ENCODE data around the gene DDA1. TPM values are rescaled to one million over a fixed set of nuclear protein-coding genes. Genes with fewer than 3 reads are reported as not detected.
A peak's percentile ranks its signal among the peaks of the same experiment; 100 is the strongest.
"Not testable (repeated sequence)": the region's sequence is repeated elsewhere in the genome, so short reads cannot be mapped to it uniquely, and the experiment has no call there.

The DDA1 gene
- total RNA-seq, 1 donor from 2014 or later = 32.2 TPM

DNA sequence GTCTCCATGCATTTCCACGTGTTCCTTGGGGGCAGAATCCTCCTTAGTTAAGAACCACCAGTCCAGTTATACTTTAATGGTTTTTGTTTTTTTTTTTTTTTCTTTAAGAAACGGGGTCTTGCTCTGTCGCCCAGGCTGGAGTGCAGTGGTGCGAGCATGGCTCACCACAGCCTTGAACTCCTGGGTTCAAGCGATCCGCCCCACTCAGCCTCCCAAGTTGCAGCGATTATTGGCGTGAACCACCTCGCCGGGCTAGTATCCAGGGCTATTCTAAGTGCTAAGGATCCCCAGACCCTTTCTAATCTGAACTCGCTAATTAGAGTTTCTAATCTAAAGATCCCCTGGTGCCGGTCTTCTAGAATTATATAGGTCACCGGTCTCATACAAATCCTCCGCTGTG, 15.8 kb upstream of the DDA1 start:
- H3K4me3 ChIP-seq = no peak overlapping the region
- H3K27ac ChIP-seq = no peak overlapping the region
- ATAC-seq (no peak), DNase-seq (no peak)
- H3K9me3 ChIP-seq = no peaks in the 10 kb centered on the region
- H3K36me3 ChIP-seq = peaks cover 8% of the 10 kb centered on the region
- TF ChIP-seq CTCF (IDR thresholded peaks at IDR 0.05) = no peak
- intact Hi-C loops (cut with DNase I) = no loop called here
- no peaks in the 10 kb centered on the region for H3K27me3 ChIP-seq (ENCODE audit: low read depth)
- H3K4me1 ChIP-seq = peaks cover 12% of the 10 kb centered on the region

- no peak overlapping the region for H3K27ac ChIP-seq
- DNase-seq (peak; percentile 62), ATAC-seq (peak; percentile 34 to 42)
- no peak overlapping the region for H3K4me3 ChIP-seq
- no peaks in the 10 kb centered on the region for H3K27me3 ChIP-seq (ENCODE audit: low read depth)
- H3K36me3 ChIP-seq = peaks cover 8% of the 10 kb centered on the region
- H3K4me1 ChIP-seq = peaks cover 12% of the 10 kb centered on the region
- no peaks in the 10 kb centered on the region for H3K9me3 ChIP-seq
- no peak for TF ChIP-seq CTCF (IDR thresholded peaks at IDR 0.05)
- intact Hi-C loops (cut with DNase I) = no loop called here
Observed at GRCh38 chr19:17294051-17294891, 15.1 kb upstream of the DDA1 start.

- H3K4me3 ChIP-seq; H3K36me3 ChIP-seq; DNase-seq; ATAC-seq; H3K27ac ChIP-seq; H3K27me3 ChIP-seq (ENCODE audit: low read depth); H3K9me3 ChIP-seq; intact Hi-C loops (cut with DNase I): not testable (repeated sequence)
- peaks cover 12% of the 10 kb centered on the region for H3K4me1 ChIP-seq
Observed at GRCh38 chr19:17295551-17295950, 13.8 kb upstream of the DDA1 start.

GRCh38 chr19:17296273-17296672, 13.1 kb upstream of the DDA1 start:
- Histone ChIP-seq H3K4me1 (peaks cover 12% of the 10 kb centered on the region), H3K27ac (no peak overlapping the region), H3K36me3 (peaks cover 8% of the 10 kb centered on the region), H3K9me3 (no peaks in the 10 kb centered on the region), H3K4me3 (no peak overlapping the region), H3K27me3 (ENCODE audit: low read depth) (no peaks in the 10 kb centered on the region)
- ATAC-seq (no peak), DNase-seq (no peak)
- no peak for TF ChIP-seq CTCF (IDR thresholded peaks at IDR 0.05)
- intact Hi-C loops (cut with DNase I) = no loop called here

DNA sequence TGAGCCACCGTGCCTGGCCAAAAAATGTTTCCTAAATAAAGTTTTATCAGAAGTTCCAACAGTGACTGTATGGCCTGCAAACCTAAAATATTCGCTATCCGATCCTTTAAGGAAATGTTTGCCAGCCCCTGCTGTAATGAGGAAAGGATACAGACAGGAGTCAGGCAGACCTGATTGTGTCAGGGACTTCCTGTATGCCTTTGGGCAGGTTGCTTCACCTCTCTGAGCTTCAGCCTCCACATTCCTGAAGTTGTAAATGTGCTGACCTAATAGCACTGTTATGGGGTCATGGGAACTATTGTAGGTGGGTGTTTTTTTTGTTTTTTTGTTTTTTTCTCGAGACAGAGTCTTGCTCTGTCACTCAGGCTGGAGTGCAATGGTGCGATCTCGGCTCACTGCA, 12.4 kb upstream of the DDA1 start:
- Histone ChIP-seq H3K27me3 (ENCODE audit: low read depth) (no peaks in the 10 kb centered on the region), H3K4me1 (peaks cover 11% of the 10 kb centered on the region), H3K36me3 (peaks cover 8% of the 10 kb centered on the region), H3K27ac (no peak overlapping the region), H3K9me3 (no peaks in the 10 kb centered on the region), H3K4me3 (no peak overlapping the region)
- no peak for TF ChIP-seq CTCF (IDR thresholded peaks at IDR 0.05)
- ATAC-seq = no peak
- DNase-seq = no peak
- intact Hi-C loops (cut with DNase I) = no loop called here

GRCh38 chr19:17300992-17301619, 8.3 kb upstream of the DDA1 start:
- no peak for TF ChIP-seq CTCF (IDR thresholded peaks at IDR 0.05)
- ATAC-seq (no peak), DNase-seq (peak; percentile 54)
- H3K9me3 ChIP-seq = no peaks in the 10 kb centered on the region
- H3K36me3 ChIP-seq = peaks cover 8% of the 10 kb centered on the region
- intact Hi-C loops (cut with DNase I) = no loop called here
- peaks cover 31% of the 10 kb centered on the region for H3K4me1 ChIP-seq
- no peaks in the 10 kb centered on the region for H3K27me3 ChIP-seq (ENCODE audit: low read depth)
- no peak overlapping the region for H3K27ac ChIP-seq
- H3K4me3 ChIP-seq = no peak overlapping the region
